ENCODE results near the gene FAM169A.
A peak's percentile ranks its signal among the peaks of the same experiment; 100 is the strongest.

FAM169A gene

DNA sequence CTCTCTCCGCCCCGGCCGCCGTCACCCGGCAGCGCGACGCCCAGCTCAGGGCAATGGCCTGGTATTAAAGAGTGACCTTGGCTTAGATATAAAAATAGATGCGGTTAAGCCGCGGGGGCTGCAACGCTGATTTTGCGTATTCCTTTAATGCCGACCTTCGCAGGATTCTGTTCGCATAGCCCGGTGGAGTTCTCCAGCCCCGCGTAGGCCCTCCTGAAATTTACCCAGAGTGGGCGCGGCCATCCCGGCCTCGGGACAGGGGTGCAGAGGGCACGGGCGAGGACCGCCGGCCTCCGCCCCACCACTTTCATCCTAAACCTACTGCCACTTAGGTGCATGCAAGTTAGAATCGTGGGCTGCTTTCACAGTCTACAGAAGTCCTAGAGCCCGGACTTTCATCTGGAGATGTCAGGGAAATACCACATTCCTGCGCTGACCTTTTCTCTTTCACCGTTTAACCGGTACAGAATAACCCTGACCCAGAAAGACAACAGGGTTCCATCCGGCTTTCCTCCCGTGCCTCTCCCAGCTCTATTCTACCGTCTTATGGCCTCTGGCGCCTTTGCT, 492 bp upstream of the FAM169A start:
- Histone ChIP-seq H2AFZ (ENCODE audit: low read length) (no peak overlapping the region), H3K9ac (ENCODE audit: low read length) (no peak overlapping the region), H3F3A (ENCODE audit: insufficient read depth, low read length) (no peaks in the 10 kb centered on the region), H3K4me3 (ENCODE audit: low read length) (no peak overlapping the region), H3K27me3 (replicated peaks; ENCODE audit: insufficient read depth, low read length) (no peaks in the 10 kb centered on the region), H3K9me3 (replicated peaks; ENCODE audit: insufficient read depth, low read length) (no peaks in the 10 kb centered on the region), H3K9me2 (replicated peaks; ENCODE audit: insufficient read depth, low read length) (no peaks in the 10 kb centered on the region), H4K20me1 (ENCODE audit: insufficient read depth, low read length) (no peaks in the 10 kb centered on the region), H3K4me2 (ENCODE audit: low read depth, low read length) (no peak overlapping the region), H3K36me3 (replicated peaks; ENCODE audit: insufficient read depth, low read length) (no peaks in the 10 kb centered on the region), H3K79me2 (ENCODE audit: low read length) (no peaks in the 10 kb centered on the region), H3K4me1 (ENCODE audit: low read length) (no peaks in the 10 kb centered on the region), H3K27ac (ENCODE audit: low read length) (no peak overlapping the region)
- TF ChIP-seq EZH2phosphoT487 (IDR thresholded peaks at IDR 0.05; ENCODE audit: low read length) (no peak), EZH2 (optimal IDR thresholded peaks at IDR 0.05; ENCODE audit: low read depth, low read length) (no peak)
- TF ChIP-seq, protein P1, sequence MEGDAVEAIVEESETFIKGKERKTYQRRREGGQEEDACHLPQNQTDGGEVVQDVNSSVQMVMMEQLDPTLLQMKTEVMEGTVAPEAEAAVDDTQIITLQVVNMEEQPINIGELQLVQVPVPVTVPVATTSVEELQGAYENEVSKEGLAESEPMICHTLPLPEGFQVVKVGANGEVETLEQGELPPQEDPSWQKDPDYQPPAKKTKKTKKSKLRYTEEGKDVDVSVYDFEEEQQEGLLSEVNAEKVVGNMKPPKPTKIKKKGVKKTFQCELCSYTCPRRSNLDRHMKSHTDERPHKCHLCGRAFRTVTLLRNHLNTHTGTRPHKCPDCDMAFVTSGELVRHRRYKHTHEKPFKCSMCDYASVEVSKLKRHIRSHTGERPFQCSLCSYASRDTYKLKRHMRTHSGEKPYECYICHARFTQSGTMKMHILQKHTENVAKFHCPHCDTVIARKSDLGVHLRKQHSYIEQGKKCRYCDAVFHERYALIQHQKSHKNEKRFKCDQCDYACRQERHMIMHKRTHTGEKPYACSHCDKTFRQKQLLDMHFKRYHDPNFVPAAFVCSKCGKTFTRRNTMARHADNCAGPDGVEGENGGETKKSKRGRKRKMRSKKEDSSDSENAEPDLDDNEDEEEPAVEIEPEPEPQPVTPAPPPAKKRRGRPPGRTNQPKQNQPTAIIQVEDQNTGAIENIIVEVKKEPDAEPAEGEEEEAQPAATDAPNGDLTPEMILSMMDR (IDR thresholded peaks at IDR 0.05; ENCODE audit: low read length) = no peak
- no peak for DNase-seq

DNA sequence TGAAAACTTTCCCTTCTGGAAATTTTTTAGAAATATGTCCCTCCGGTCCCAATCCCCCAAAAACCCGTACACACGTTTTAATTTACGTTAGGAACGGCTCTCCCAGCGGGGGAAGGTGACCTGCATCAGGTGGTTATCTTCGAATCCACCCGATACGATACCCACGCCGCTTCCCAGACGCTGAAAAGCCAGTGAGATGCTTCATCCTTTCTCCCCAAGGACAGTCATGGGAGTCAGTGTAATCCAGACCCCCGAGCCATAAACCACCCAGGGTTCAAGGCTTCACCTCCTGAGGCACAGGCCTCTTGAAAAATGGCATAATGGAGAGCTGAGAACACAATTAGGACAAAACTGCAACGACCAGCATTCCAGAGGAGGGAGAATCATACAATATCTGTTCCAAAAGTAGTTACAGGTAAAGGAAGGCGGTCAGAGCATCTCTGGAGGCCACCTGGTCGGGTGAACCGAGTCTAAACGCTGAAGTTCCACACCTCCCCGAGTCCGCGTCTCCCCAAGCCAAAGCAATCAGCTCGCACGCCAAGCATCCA, 857 bp downstream of the FAM169A start:
- Histone ChIP-seq H3K4me3 (ENCODE audit: low read length) (peak overlapping the region; percentile 73), H3K27ac (ENCODE audit: low read length) (no peak overlapping the region), H3F3A (ENCODE audit: insufficient read depth, low read length) (no peaks in the 10 kb centered on the region), H3K36me3 (replicated peaks; ENCODE audit: insufficient read depth, low read length) (no peaks in the 10 kb centered on the region), H4K20me1 (ENCODE audit: insufficient read depth, low read length) (no peaks in the 10 kb centered on the region), H3K4me2 (ENCODE audit: low read depth, low read length) (peak overlapping the region; percentile 82), H3K27me3 (replicated peaks; ENCODE audit: insufficient read depth, low read length) (no peaks in the 10 kb centered on the region), H3K4me1 (ENCODE audit: low read length) (no peaks in the 10 kb centered on the region), H3K9me2 (replicated peaks; ENCODE audit: insufficient read depth, low read length) (no peaks in the 10 kb centered on the region), H2AFZ (ENCODE audit: low read length) (peak overlapping the region; percentile 61), H3K9me3 (replicated peaks; ENCODE audit: insufficient read depth, low read length) (no peaks in the 10 kb centered on the region), H3K9ac (ENCODE audit: low read length) (peak overlapping the region; percentile 52; the same call in 1 of the 2 replicates), H3K79me2 (ENCODE audit: low read length) (no peaks in the 10 kb centered on the region)
- no peak for DNase-seq
- TF ChIP-seq, protein P1 (IDR thresholded peaks at IDR 0.05; ENCODE audit: low read length) = no peak
- TF ChIP-seq EZH2phosphoT487 (IDR thresholded peaks at IDR 0.05; ENCODE audit: low read length) (no peak), EZH2 (optimal IDR thresholded peaks at IDR 0.05; ENCODE audit: low read depth, low read length) (no peak)

DNA sequence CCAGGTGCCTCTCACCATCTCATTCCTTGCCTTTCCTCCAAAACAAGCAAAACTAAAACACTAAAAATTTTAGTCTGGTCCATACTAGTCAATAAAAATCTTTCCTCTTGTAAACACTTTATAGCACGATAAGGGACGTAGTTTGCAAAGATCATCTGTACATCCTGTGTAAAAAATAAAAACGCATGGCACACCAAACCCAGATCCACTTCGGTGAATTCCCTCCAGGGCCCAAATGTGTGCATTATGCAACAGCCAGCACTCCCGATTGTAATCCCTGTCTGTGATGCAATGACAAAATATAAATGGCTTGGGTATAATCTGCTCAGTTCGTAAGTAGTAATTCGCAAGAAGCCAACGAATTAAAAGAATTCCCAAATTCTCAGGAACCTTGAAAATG, 1.4 kb downstream of the FAM169A start:
- no peak for DNase-seq
- H3K36me3 ChIP-seq (replicated peaks; ENCODE audit: insufficient read depth, low read length) = no peaks in the 10 kb centered on the region
- H3K4me2 ChIP-seq (ENCODE audit: low read depth, low read length) = 0 out of 2 replicates have a peak overlapping the region, but pooled peaks have one; percentile 82
- H3F3A ChIP-seq (ENCODE audit: insufficient read depth, low read length) = no peaks in the 10 kb centered on the region
- no peaks in the 10 kb centered on the region for H3K79me2 ChIP-seq (ENCODE audit: low read length)
- no peaks in the 10 kb centered on the region for H4K20me1 ChIP-seq (ENCODE audit: insufficient read depth, low read length)
- no peak overlapping the region for H3K9ac ChIP-seq (ENCODE audit: low read length)
- no peaks in the 10 kb centered on the region for H3K4me1 ChIP-seq (ENCODE audit: low read length)
- H3K9me2 ChIP-seq (replicated peaks; ENCODE audit: insufficient read depth, low read length) = no peaks in the 10 kb centered on the region
- no peak overlapping the region for H2AFZ ChIP-seq (ENCODE audit: low read length)
- TF ChIP-seq EZH2phosphoT487 (IDR thresholded peaks at IDR 0.05; ENCODE audit: low read length) = no peak
- no peak for TF ChIP-seq EZH2 (optimal IDR thresholded peaks at IDR 0.05; ENCODE audit: low read depth, low read length)
- TF ChIP-seq, protein P1 (IDR thresholded peaks at IDR 0.05; ENCODE audit: low read length) = no peak
- H3K9me3 ChIP-seq (replicated peaks; ENCODE audit: insufficient read depth, low read length) = no peaks in the 10 kb centered on the region
- H3K27me3 ChIP-seq (replicated peaks; ENCODE audit: insufficient read depth, low read length) = no peaks in the 10 kb centered on the region
- H3K4me3 ChIP-seq (ENCODE audit: low read length) = no peak overlapping the region
- no peak overlapping the region for H3K27ac ChIP-seq (ENCODE audit: low read length)
